ENCODE measurements around the gene HMGA1.

The HMGA1 gene

DNA sequence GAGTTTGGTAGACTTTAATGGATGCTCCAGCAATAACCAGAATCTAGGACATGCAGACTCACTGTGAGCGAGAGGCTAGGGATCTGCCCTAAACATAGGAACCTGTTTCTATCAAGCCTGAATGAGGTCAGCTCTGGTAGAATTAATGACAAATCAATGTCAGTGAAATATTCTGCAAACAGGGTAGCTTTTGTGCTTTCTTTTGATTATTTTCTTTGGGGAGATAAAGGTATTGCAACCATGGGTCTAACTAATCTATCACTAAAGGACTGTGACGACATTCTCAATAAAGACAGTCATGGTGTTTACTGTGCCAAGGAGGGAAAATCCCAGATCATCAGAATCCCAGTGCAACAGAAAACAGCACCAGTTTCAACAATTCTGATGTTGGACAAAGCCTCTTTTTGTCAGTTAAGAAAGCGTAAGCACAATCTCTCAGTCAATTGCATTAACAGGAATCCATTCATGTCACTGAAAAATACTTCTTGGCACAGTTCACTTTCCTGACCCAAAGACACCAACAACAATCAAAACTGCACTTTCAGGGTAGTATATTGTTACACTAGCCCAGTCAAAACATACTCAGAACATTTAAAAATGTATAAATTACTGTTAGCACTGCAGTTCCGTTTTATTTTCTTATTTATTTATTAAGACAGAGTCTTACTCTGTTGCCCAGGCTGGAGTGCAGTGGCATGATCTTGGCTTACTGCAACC is 48.9 kb downstream of the HMGA1 start:
- in situ Hi-C loops (cut with MboI; ENCODE audit: low sequenced_read_pairs): no loop called here

DNA sequence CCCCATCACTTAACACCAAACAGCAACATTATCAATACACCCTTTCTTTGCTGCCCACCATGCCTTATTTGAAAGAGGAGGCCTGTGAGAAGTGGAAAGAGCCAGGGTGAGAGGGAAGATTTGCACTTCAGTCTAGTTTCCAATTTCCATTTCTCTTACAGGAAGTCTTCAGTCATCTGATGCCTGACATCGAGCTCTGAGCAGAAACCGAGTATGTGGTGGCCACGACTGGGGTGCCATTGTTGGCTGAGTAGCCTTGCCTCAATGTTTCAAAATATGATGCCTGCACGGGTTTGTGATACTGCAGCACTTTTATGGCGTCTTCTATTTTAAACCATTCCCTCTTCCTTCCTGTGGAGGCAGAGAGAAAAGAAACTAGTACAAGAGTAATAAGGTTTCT is 51.9 kb downstream of the HMGA1 start:
- in situ Hi-C loops (cut with MboI; ENCODE audit: low sequenced_read_pairs): no loop called here

GRCh38 chr6:34289137-34289536 is 52.5 kb downstream of the HMGA1 start:
- in situ Hi-C loops (cut with MboI; ENCODE audit: low sequenced_read_pairs): no loop called here

DNA sequence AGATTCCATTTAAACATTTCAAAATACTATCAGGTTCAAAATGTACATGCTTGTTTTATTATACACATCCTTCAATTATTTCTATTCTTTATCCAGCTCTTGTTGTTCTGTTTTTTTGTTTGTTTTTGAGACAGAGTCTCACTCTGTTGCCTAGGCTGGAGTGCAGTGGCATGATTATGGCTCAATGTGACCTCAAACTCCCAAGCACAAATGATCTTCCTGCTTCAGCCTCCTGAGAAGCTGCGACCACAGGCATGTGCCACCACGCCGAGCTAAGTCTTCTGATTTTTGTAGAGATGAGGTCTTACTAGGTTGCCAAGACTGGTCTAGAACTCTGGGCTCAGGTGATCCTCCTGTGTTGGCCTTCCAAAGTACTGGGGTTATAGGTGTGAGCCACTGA is 56.3 kb downstream of the HMGA1 start:
- in situ Hi-C loops (cut with MboI; ENCODE audit: low sequenced_read_pairs): no loop called here

GRCh38 chr6:34295721-34296120 is 59.0 kb downstream of the HMGA1 start:
- in situ Hi-C loops (cut with MboI; ENCODE audit: low sequenced_read_pairs): no loop called here
